OCI-M2 (cell line): ENCODE data around the gene GEMIN2.
"Not testable (repeated sequence)": the region's sequence is repeated elsewhere in the genome, so short reads cannot be mapped to it uniquely, and the experiment has no call there.

Experiments
- DNase-seq: peaks from one replicate; lab custom pipeline; 2025; ENCODE audit not compliant: unreplicated experiment; lab: John Stamatoyannopoulos, UW

The GEMIN2 gene

DNA sequence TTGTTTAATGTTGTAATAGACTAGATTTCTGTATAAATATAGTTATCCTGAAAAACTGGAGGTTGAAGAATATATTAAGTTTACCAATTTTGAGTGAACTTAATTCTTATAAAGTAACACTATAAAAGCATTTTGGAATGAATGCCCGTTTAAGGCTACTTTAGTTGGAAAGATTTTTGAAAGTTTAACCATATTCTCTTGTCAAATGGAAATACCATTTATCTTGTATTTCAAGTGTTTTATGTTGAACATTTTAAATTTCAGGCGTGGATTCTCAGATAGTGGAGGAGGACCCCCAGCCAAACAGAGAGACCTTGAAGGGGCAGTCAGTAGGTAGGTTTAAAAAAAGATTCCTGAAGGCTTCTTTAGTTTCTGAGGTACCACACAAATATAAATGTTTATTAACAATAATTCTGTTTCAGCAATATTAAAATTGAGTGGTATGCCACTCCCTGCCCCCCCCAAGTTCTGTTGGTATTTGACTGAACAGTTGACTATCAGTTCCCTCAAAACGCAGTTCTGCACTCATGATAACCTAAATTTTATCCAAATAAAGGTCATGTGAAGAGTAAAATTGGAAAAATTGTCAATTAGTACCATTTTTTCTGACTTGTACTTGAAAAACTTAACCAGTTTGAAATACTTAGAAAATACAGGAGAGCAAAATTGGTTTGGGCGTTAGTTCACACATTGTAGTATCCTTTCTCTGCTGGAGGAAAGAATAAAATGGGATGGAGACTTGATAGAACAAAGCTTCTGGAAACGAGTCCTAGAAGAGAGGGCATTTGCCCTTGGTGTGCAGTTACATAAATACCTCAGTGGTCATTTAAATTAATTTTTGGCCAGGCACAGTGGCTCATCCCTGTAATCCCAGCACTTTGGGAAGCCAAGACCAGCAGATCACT, 62.4 kb downstream of the GEMIN2 start:
- no peak for DNase-seq

DNA sequence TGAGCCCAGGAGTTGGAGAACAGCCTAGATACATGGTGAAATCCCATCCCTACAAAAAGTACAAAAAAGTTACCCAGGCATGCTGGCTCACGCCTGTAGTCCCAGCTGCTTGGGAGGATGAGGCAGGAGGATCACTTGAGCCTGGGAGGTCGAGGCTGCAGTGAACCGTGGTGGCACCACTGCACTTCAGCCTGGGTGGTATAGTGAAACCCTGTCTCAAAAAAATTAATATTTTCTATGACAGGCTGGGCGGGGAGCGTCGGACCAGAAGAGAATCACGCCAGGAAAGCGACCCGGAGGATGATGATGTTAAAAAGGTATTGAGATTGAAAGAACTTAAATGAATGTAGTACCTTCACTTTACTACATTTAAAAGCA, 63.0 kb downstream of the GEMIN2 start:
- no peak for DNase-seq

DNA sequence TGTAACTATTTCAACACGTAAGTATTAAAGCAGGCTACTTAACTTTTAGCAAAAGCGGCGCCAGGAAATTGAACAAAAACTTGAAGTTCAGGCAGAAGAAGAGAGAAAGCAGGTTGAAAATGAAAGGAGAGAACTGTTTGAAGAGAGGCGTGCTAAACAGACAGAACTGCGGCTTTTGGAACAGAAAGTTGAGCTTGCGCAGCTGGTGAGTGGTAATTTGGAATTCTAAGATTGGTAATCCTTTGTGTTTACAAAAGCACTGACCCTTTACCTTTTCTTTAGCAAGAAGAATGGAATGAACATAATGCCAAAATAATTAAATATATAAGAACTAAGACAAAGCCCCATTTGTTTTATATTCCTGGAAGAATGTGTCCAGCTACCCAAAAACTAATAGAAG, 64.9 kb downstream of the GEMIN2 start:
- DNase-seq = no peak

DNA sequence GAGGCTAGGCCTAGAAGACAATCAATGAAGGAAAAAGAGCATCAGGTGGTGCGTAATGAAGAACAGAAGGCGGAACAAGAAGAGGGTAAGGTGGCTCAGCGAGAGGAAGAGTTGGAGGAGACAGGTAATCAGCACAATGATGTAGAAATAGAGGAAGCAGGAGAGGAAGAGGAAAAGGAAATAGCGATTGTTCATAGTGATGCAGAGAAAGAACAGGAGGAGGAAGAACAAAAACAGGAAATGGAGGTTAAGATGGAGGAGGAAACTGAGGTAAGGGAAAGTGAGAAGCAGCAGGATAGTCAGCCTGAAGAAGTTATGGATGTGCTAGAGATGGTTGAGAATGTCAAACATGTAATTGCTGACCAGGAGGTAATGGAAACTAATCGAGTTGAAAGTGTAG, 66.4 kb downstream of the GEMIN2 start:
- DNase-seq = no peak

DNA sequence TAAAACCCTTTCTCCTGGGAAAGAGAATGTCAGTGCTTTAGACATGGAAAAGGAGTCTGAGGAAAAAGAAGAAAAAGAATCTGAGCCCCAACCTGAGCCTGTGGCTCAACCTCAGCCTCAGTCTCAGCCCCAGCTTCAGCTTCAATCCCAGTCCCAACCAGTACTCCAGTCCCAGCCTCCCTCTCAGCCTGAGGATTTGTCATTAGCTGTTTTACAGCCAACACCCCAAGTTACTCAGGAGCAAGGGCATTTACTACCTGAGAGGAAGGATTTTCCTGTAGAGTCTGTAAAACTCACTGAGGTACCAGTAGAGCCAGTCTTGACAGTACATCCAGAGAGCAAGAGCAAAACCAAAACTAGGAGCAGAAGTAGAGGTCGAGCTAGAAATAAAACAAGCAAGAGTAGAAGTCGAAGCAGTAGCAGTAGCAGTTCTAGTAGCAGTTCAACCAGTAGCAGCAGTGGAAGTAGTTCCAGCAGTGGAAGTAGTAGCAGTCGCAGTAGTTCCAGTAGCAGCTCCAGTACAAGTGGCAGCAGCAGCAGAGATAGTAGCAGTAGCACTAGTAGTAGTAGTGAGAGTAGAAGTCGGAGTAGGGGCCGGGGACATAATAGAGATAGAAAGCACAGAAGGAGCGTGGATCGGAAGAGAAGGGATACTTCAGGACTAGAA, 67.0 kb downstream of the GEMIN2 start:
- no peak for DNase-seq

DNA sequence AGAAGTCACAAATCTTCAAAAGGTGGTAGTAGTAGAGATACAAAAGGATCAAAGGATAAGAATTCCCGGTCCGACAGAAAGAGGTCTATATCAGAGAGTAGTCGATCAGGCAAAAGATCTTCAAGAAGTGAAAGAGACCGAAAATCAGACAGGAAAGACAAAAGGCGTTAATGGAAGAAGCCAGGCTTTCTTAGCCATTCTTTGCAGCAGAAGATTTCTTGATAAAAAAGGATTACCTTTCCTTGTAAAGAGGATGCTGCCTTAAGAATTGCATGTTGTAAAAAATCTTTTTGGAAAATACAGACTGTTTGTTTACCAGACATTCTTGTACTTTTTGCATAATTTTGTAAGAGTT, 67.5 kb downstream of the GEMIN2 start:
- no peak for DNase-seq

DNA sequence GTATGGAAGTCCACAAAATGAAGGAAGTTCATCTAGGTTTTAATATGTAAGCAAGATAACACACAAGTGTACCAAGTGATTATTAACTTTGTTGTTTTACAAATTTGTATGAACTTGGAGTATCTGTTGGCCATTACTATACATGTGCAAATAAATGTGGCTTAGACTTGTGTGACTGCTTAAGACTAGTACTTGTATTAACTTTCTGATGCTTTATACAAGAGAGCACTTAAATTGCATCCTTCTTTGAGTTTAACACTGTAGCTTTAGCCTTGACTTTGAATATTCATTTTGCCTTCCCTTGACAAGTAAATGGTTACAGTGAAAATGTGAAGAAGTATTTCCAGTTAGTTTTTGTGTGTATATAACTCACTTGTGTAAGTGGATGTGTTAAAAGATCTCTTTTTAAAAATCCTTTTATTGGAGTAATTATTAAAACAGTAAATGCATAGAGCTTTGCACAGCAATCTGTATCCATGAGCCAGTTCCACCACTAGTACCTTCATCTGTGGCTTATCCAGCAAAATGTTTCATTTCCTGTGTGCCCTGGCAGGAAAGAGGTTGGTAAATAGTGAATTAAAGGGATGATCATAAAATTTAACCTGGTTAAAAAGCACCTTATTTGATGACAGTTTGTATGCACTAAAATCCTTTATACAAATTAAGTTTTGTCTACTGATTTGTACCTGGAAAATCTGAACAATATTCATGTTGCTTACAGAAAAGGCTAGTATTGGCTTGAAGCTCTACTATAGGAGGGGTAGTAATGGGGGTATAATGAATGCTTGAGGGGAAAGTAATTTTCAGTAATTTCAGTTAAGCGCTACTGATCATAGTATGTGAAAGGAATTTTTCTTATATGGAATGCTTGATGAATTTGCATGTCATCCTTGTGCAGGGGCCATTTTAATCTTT, 68.9 kb downstream of the GEMIN2 start:
- no peak for DNase-seq

DNA sequence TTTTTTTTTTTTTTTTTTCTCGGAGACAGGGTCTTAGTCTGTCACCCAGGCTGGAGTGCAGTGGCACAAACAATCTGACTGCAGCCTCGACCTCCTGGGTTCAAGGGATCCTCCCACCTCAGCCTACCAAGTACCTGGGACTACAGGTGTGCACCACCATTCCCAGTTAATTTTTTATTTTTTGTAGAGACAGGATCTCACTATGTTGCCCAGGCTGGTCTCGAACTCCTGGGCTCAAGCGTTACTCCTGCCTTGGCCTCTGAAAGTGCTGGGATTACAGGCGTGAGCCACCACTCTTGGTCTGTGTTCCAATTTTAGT, 69.5 kb downstream of the GEMIN2 start:
- not testable (repeated sequence) for DNase-seq

DNA sequence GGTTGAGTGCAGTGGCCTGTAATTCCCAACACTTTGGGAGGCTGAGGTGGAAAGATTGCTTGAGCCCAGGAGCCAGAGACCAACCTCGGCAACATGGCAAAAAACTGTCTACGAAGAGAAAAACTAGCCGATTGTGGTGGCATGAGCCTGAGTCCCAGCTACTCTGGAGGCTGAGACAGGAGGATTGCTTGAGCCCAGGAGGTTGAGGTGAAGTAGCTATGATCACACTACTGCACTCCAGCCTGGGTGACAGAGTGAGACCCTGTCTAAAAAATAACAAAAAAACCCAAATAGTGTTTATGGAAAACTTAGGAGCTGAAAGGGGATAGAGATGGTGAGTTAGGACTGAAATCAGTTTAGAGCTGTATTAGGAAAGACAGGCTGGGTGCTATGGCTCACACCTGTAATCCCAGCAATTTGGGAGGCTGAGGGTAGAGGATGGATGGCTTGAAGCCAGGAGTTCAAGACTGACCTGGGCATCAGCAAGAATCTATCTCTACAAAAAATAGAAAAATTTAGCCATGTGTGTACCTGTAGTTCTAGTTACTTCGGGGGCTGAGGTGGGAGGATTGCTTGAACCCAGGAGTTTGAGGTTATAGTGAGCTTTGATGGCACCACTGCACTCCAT, 70.6 kb downstream of the GEMIN2 start:
- DNase-seq = no peak

DNA sequence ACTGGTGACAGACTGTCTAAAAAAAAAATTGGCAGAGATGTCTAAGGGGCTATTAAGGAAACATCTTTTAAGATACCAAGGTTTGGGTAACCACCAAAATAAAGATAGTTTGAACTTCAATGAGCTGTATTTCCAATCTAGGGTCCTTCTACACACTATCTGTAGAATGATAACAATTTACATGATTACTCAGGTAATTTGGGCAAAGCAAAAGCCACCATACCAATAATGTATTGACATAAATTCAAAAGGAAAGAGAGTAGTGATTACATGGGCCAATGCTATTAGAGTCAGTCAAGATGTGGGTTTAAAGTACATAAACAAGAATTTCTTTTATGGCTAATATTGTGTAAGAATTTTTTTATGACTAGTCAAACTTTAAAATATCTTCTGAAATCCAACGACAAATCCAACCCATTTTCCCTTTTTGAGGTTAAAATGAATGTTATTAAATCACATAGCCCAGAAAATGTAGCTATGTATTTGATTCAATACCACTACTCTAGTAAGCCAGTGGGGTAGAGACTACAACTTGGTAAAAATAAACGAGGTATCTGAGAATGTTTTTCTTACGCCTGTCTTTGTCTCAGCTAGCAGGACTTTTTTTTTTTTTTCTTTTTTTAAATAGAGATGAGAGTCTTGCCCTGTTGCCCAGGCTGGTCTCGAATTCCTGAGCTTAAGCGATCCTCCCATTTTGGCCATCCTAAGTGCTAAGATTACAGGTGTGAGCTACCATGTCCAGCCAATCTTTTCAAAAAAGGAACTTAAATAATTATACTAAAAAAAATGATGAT, 71.3 kb downstream of the GEMIN2 start:
- no peak for DNase-seq
